ENCODE measurements around the gene TRIML2.
"Not testable (repeated sequence)": the region's sequence is repeated elsewhere in the genome, so short reads cannot be mapped to it uniquely, and the experiment has no call there.

Gene TRIML2

DNA sequence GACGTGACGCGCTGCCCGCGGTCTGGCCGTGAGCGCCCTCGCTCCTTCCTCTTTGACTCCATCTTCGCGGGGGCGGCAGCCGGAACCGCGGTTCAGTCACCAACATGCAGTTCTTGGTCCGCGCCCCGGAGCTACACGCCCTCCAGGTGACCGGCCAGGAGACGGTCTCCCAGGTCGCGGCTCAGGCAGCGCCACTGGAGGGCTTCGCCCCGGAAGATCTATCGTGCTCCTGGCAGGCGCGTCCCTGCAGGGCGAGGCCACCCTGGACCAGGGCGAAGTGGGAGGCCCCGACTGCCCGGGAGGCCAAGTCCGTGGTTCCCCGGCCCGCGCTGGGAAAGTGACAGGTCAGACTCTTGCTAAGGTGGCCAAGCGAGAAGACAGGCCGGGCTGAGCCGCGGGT lies 2.9 kb downstream of the TRIML2 start:
- DNase-seq, result no peak

DNA sequence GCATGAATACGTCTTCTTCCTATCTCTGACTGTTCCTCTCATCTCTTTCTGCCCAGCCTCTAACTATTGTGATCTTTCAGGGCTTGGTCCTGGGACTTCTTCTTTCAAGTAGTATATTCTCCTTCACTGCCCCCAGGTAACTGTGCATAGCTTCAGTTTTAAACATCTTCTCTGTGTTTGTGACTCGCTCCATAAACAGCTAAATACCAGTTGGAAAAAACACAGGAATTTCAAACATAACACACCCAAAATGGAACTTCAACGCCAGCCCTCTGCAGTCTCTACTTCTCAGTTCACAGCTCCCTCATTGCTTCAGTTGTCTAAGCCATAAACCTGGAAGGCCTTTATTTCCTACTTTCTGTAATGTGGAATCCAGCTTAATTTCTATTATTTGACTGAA lies 16.6 kb downstream of the TRIML2 start:
- DNase-seq, result no peak

DNA sequence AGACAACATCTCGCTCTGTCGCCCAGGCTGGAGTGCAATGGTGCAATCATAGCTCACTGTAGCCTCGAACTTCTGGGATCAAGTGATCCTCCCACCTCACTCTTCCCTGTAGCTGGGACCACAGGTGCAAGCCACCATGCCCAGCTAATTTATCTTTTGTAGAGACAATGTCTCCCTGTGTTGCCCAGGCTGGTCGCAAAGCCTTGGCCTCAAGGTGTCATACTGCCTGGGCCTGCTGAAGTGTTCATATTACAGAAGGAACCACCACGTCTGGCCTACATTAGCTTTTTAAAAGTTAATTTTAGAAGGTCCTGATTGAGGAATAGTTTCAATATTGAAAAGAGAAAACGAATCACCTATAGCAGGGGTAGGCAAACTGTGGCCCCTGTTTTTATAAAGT lies 22.5 kb downstream of the TRIML2 start:
- DNase-seq, result no peak

DNA sequence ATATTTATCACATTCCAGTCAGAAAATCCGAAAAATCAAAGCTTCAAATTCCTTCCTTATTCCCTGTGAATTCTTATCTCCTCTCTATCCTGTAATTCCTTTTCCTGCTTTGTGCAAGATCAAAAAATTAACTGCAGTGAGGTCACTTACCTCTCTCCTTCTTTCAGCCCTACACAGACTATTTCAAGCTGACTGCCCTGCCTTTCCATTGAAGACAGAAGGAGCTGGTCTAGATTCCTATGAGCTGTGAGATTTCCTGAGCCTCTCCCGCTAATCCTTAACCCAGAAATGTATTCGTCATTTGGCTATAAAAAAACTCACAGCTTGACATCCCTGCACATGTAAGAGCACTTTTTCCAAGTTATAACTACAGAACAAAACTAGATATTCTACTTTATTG lies 26.6 kb downstream of the TRIML2 start:
- no peak for DNase-seq

DNA sequence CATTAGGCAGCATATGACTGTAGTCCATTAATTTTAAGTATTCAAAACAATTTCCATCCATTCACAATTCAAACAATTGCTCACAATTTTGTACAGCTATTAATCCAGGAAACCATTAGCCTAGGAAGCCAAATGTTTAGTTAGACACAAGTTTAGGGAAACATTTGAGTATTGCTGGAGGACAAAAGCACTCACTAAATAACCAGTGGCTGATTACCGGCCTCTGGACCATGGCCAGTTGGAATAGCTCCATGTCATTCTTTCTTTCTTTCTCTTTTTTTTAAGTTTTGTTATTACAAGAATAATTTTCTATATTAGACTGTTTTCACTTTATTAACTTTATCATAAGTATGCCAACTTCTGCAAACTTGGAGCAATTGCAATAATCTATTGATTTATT lies 31.3 kb downstream of the TRIML2 start:
- DNase-seq, result no peak

DNA sequence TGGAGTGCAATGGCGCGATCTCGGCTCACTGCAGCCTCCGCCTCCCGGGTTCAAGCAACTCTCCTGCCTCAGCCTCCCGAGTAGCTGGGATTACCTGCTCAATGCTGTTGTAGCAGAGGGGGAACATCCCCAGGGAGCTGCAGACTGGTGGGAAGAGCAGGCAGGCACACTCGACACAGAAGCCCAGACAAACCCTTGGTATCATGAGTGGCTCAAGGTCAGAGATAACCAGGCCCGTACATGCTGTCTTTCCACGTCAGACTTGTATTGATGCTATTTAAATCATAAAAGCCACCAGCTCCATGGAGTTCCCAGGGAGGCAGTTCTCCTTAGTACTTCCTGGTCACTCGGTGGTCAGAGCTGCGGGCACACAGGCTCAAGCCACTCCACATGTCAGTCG lies 33.2 kb downstream of the TRIML2 start:
- no peak for DNase-seq

DNA sequence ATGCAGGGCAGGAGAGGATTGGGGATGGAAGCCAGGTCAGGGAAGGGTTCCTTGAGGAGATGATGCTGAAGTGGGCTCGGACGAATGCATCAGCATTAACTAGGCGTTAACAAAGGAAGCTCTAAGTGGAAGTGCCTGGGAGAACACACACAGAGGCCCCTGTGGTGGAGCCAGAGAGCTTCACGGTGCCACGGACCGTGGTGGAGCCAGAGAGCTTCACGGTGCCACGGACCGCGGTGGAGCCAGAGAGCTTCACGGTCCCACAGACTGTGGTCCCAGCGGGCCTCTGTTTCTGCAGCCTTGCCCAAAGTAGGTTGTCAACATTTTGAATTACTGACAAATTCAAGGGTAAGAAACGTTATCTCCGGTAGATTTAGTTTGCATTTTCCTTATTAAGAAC lies 48.3 kb downstream of the TRIML2 start:
- no peak for DNase-seq

DNA sequence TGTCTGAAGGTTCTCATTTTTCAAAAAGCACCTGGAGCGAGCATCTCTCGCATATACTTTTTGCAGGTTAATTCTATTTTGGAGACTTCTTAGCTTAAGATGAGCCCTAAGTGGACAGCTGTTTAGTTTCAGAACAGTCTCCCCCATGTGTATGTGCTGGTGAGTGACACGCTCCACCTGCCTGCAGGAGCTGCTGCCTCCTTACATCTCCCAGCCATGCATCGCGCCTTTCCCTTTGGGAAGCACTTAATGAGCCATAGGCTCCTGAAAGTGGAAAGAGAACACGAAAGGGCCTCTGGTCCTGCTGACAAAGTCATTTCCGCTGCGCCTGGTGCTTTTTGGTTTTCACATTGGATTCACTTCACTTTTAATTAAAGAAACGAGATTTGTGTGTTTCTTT lies 56.1 kb downstream of the TRIML2 start:
- DNase-seq, result no peak

DNA sequence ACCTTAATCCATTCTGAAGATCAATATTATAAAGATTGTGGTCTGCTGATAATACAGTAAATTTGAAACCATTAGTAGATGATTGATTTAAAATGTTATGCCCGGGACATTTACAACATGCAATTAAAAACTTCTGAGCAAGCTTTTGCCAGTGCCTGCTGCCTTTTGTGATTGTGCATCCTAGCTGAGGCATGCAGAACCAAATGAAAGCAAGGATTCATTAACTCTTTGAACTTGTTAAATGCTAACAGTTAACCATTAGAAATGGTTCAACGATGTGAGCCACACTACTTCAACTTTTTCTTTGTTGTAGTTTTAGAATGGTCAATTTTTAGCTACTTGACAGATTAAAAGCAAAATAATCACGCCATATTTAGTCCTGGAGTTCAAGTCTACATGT lies 62.7 kb downstream of the TRIML2 start:
- DNase-seq, result no peak

DNA sequence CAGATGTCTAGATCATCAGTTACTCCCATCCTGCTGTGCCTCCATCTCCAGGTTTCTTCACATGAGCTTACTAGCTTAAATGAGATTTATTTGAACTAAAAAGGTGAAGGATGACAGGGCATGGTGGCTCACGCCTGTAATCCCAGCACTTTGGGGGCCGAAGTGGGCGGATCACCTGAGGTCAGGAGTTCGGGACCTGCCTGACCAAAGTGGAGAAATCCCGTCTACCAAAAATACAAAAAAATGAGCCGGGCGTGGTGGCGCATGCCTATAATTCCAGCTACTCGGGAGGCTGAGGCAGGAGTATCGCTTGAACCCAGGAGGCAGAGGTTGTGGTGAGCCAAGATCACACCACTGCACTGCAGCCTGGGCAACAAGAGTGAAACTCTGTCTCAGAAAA lies 63.9 kb downstream of the TRIML2 start:
- DNase-seq, result not testable (repeated sequence)

DNA sequence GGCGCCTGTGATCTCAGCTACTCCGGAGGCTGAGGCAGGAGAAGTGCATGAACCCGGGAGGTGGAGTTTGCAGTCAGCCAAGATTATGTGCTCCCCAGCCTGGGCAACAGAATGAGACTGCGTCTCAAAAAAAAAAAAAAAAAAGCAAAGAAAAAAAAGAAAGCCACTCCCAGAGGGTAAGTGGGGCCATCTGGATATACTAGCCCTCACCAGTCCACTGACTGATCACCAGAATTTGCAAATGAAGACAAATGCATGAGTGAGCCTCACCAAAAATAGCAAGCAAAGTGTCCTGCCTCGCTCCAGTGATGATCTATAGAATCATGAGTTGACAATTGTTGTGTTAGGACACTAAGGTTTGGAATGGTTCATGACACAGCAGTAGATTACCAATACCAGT lies 66.2 kb downstream of the TRIML2 start:
- no peak for DNase-seq

DNA sequence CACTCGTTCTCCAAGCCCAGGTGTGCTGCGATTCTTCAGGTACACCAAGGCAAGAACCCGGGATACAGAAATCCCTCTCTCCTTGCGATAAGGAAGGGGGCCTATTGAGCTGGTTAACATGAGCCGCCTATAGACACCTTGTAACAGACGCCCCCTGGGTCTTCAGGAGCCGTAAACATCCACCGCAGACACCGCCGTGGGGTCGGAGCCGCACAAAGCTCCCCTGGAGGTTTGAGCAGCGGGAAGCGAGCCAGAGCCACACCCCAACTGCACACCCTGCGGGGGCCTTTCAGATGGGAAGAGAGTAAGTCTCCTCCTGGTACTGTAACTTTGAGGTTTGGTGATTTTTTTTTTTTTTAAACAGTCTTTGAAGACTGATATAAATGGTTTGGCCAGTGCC lies 67.2 kb downstream of the TRIML2 start:
- no peak for DNase-seq

DNA sequence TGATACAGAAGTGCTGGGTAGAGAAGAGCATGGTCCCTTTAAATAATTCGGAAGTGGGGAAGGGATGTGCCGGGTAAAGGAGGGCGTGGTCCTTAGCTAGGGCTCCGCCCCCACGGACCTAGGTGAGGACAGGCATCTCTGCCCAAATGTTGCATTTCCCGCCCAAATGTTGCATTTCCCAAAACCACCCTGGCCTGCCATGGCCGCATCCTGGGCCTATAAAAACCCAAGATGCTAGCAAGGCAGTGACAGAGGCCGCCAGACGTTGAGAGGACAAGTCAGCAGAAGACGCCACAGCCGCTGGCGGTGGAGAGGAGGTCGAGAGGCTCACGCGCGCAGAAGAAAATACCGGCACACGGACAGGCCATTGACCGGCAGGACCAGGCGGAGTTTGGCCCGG lies 67.7 kb downstream of the TRIML2 start:
- DNase-seq, result no peak

Measured in inflammatory macrophage treated with lipopolysaccharide for 1 hour (primary cell).